COLO668 (cell line): Measurements from ENCODE around the gene PTGFRN.

Experiments
- DNase-seq: peaks from one replicate; lab custom pipeline; 2025; ENCODE audit not compliant: unreplicated experiment; lab: John Stamatoyannopoulos, UW

PTGFRN gene

GRCh38 chr1:117030271-117030877 lies 120.7 kb downstream of the PTGFRN start:
- DNase-seq = no peak

GRCh38 chr1:117032266-117032665 lies 122.5 kb downstream of the PTGFRN start:
- no peak for DNase-seq

GRCh38 chr1:117032681-117033539 lies 123.2 kb downstream of the PTGFRN start:
- DNase-seq = no peak

GRCh38 chr1:117033772-117034171 lies 124.1 kb downstream of the PTGFRN start:
- no peak for DNase-seq

GRCh38 chr1:117034791-117035290 lies 125.1 kb downstream of the PTGFRN start:
- no peak for DNase-seq

GRCh38 chr1:117036018-117036461 lies 126.3 kb downstream of the PTGFRN start:
- no peak for DNase-seq

GRCh38 chr1:117037802-117038201 lies 128.1 kb downstream of the PTGFRN start:
- DNase-seq = no peak

GRCh38 chr1:117038236-117038635 lies 128.5 kb downstream of the PTGFRN start:
- no peak for DNase-seq
